ENCODE results near the gene CCN2. TPM values are rescaled to one million over a fixed set of nuclear protein-coding genes. Genes with fewer than 3 reads are reported as not detected.

The CCN2 gene
- polyA plus RNA-seq, 2 donors, result 13.4 to 15.9 TPM

- Histone ChIP-seq H3K4me1 (ENCODE audit: control insufficient read depth in 2 of 2, insufficient read depth in 2 of 2, low read length in 1 of 2) (peaks cover 5 to 8% of the 10 kb centered on the region in 2 donors), H3K9me3 (ENCODE audit: control insufficient read depth in 2 of 2, insufficient read depth in 1 of 2, low read depth in 1 of 2, low read length in 1 of 2) (no peaks in the 10 kb centered on the region), H3K27ac (ENCODE audit: low read depth in 2 of 2, low read length in 1 of 2) (no peak overlapping the region), H3K36me3 (ENCODE audit: control insufficient read depth in 2 of 2, insufficient read depth in 2 of 2, low read length in 1 of 2) (no peaks in the 10 kb centered on the region), H3K27me3 (ENCODE audit: control insufficient read depth in 1 of 2, insufficient read depth in 2 of 2, low read length in 2 of 2) (no peaks in the 10 kb centered on the region), H3K4me3 (ENCODE audit: low read depth in 1 of 2, low read length in 2 of 2) (no peak overlapping the region)
- 62 to 69% methylated on average over 6 of the region's 6 CpGs for WGBS, 2 donors
These were observed 3.9 kb downstream of the CCN2 start for GRCh38 chr6:131946992-131947955.

- no peaks in the 10 kb centered on the region for H3K9me3 ChIP-seq (ENCODE audit: control insufficient read depth in 2 of 2, insufficient read depth in 1 of 2, low read depth in 1 of 2, low read length in 1 of 2)
- H3K36me3 ChIP-seq (ENCODE audit: control insufficient read depth in 2 of 2, insufficient read depth in 2 of 2, low read length in 1 of 2), result no peaks in the 10 kb centered on the region
- H3K4me3 ChIP-seq (ENCODE audit: low read depth in 1 of 2, low read length in 2 of 2), result no peak overlapping the region
- H3K27ac ChIP-seq (ENCODE audit: low read depth in 2 of 2, low read length in 1 of 2), result no peak overlapping the region
- H3K4me1 ChIP-seq (ENCODE audit: control insufficient read depth in 2 of 2, insufficient read depth in 2 of 2, low read length in 1 of 2), result peaks cover 5 to 8% of the 10 kb centered on the region in 2 donors
- 85 to 87% methylated on average over 5 of the region's 5 CpGs for whole genome bisulfite sequencing, 2 donors
- H3K27me3 ChIP-seq (ENCODE audit: control insufficient read depth in 1 of 2, insufficient read depth in 2 of 2, low read length in 2 of 2), result no peaks in the 10 kb centered on the region
These were observed 4.7 kb downstream of the CCN2 start for GRCh38 chr6:131946404-131946991.

GRCh38 chr6:131945971-131946370 is 5.2 kb downstream of the CCN2 start:
- Histone ChIP-seq H3K27me3 (ENCODE audit: control insufficient read depth in 1 of 2, insufficient read depth in 2 of 2, low read length in 2 of 2) (no peaks in the 10 kb centered on the region), H3K9me3 (ENCODE audit: control insufficient read depth in 2 of 2, insufficient read depth in 1 of 2, low read depth in 1 of 2, low read length in 1 of 2) (no peaks in the 10 kb centered on the region), H3K4me1 (ENCODE audit: control insufficient read depth in 2 of 2, insufficient read depth in 2 of 2, low read length in 1 of 2) (peaks cover 5 to 6% of the 10 kb centered on the region in 2 donors), H3K4me3 (ENCODE audit: low read depth in 1 of 2, low read length in 2 of 2) (no peak overlapping the region), H3K36me3 (ENCODE audit: control insufficient read depth in 2 of 2, insufficient read depth in 2 of 2, low read length in 1 of 2) (no peaks in the 10 kb centered on the region), H3K27ac (ENCODE audit: low read depth in 2 of 2, low read length in 1 of 2) (no peak overlapping the region)
- 96 to 97% methylated on average over 1 of the region's 1 CpG for WGBS, 2 donors

- H3K27ac ChIP-seq (ENCODE audit: low read depth in 2 of 2, low read length in 1 of 2), result peak overlapping the region in 1 of 2 donors; percentile 0
These were observed 13.2 kb downstream of the CCN2 start for GRCh38 chr6:131937703-131938631.

DNA sequence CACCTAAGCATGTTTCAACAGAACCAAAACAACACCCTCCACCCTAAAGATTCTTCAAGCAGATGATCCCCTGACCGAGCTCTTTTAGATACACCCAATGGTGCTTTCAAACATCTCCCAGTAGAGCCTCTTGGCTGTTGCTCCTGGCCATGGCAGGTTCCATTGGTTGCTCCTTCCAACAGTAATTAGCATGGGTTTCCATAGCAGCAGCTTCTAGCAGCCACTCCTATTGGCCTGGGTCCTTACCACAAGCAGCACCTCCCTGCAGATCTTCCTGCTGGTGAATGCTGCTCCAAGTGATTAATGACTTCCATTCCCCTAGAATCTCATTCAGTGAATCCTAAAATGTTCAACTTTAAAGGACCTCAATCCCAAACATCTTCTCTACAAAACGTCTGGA is 13.9 kb downstream of the CCN2 start:
- no peak overlapping the region for H3K27ac ChIP-seq (ENCODE audit: low read depth in 2 of 2, low read length in 1 of 2)
- no peaks in the 10 kb centered on the region for H3K9me3 ChIP-seq (ENCODE audit: control insufficient read depth in 2 of 2, insufficient read depth in 1 of 2, low read depth in 1 of 2, low read length in 1 of 2)
- H3K36me3 ChIP-seq (ENCODE audit: control insufficient read depth in 2 of 2, insufficient read depth in 2 of 2, low read length in 1 of 2), result no peaks in the 10 kb centered on the region
- H3K27me3 ChIP-seq (ENCODE audit: control insufficient read depth in 1 of 2, insufficient read depth in 2 of 2, low read length in 2 of 2), result no peaks in the 10 kb centered on the region
- H3K4me1 ChIP-seq (ENCODE audit: control insufficient read depth in 2 of 2, insufficient read depth in 2 of 2, low read length in 1 of 2), result no peaks in the 10 kb centered on the region
- WGBS, 2 donors, result 27 to 39% methylated on average over 2 of the region's 2 CpGs
- no peak overlapping the region for H3K4me3 ChIP-seq (ENCODE audit: low read depth in 1 of 2, low read length in 2 of 2)

More at GRCh38 chr6:131937703-131938631, 13.2 kb downstream of the CCN2 start:
- 72 to 75% methylated on average over 8 of the region's 8 CpGs for WGBS, 2 donors
- Histone ChIP-seq H3K36me3 (ENCODE audit: control insufficient read depth in 2 of 2, insufficient read depth in 2 of 2, low read length in 1 of 2) (no peaks in the 10 kb centered on the region), H3K4me3 (ENCODE audit: low read depth in 1 of 2, low read length in 2 of 2) (no peak overlapping the region), H3K27me3 (ENCODE audit: control insufficient read depth in 1 of 2, insufficient read depth in 2 of 2, low read length in 2 of 2) (no peaks in the 10 kb centered on the region), H3K4me1 (ENCODE audit: control insufficient read depth in 2 of 2, insufficient read depth in 2 of 2, low read length in 1 of 2) (no peaks in the 10 kb centered on the region), H3K9me3 (ENCODE audit: control insufficient read depth in 2 of 2, insufficient read depth in 1 of 2, low read depth in 1 of 2, low read length in 1 of 2) (no peaks in the 10 kb centered on the region)

- Histone ChIP-seq H3K27me3 (ENCODE audit: control insufficient read depth in 1 of 2, insufficient read depth in 2 of 2, low read length in 2 of 2) (no peaks in the 10 kb centered on the region), H3K4me3 (ENCODE audit: low read depth in 1 of 2, low read length in 2 of 2) (no peak overlapping the region), H3K27ac (ENCODE audit: low read depth in 2 of 2, low read length in 1 of 2) (no peak overlapping the region), H3K36me3 (ENCODE audit: control insufficient read depth in 2 of 2, insufficient read depth in 2 of 2, low read length in 1 of 2) (no peaks in the 10 kb centered on the region), H3K4me1 (ENCODE audit: control insufficient read depth in 2 of 2, insufficient read depth in 2 of 2, low read length in 1 of 2) (no peaks in the 10 kb centered on the region), H3K9me3 (ENCODE audit: control insufficient read depth in 2 of 2, insufficient read depth in 1 of 2, low read depth in 1 of 2, low read length in 1 of 2) (no peaks in the 10 kb centered on the region)
- 83 to 88% methylated on average over 4 of the region's 4 CpGs for WGBS, 2 donors
These were observed 15.0 kb downstream of the CCN2 start for GRCh38 chr6:131936156-131936555.

GRCh38 chr6:131931063-131931750 is 20.0 kb downstream of the CCN2 start:
- WGBS, 2 donors, result 49 to 66% methylated on average over 2 of the region's 2 CpGs
- Histone ChIP-seq H3K4me1 (ENCODE audit: control insufficient read depth in 2 of 2, insufficient read depth in 2 of 2, low read length in 1 of 2) (no peaks in the 10 kb centered on the region), H3K9me3 (ENCODE audit: control insufficient read depth in 2 of 2, insufficient read depth in 1 of 2, low read depth in 1 of 2, low read length in 1 of 2) (no peaks in the 10 kb centered on the region), H3K27ac (ENCODE audit: low read depth in 2 of 2, low read length in 1 of 2) (no peak overlapping the region), H3K4me3 (ENCODE audit: low read depth in 1 of 2, low read length in 2 of 2) (no peak overlapping the region), H3K36me3 (ENCODE audit: control insufficient read depth in 2 of 2, insufficient read depth in 2 of 2, low read length in 1 of 2) (no peaks in the 10 kb centered on the region), H3K27me3 (ENCODE audit: control insufficient read depth in 1 of 2, insufficient read depth in 2 of 2, low read length in 2 of 2) (no peaks in the 10 kb centered on the region)

- no peaks in the 10 kb centered on the region for H3K4me1 ChIP-seq (ENCODE audit: control insufficient read depth in 2 of 2, insufficient read depth in 2 of 2, low read length in 1 of 2)
- no peaks in the 10 kb centered on the region for H3K27me3 ChIP-seq (ENCODE audit: control insufficient read depth in 1 of 2, insufficient read depth in 2 of 2, low read length in 2 of 2)
- no peaks in the 10 kb centered on the region for H3K9me3 ChIP-seq (ENCODE audit: control insufficient read depth in 2 of 2, insufficient read depth in 1 of 2, low read depth in 1 of 2, low read length in 1 of 2)
- 86% methylated on average over 1 of the region's 1 CpG for WGBS, 2 donors
- no peak overlapping the region for H3K27ac ChIP-seq (ENCODE audit: low read depth in 2 of 2, low read length in 1 of 2)
- no peak overlapping the region for H3K4me3 ChIP-seq (ENCODE audit: low read depth in 1 of 2, low read length in 2 of 2)
- H3K36me3 ChIP-seq (ENCODE audit: control insufficient read depth in 2 of 2, insufficient read depth in 2 of 2, low read length in 1 of 2), result no peaks in the 10 kb centered on the region
These were observed 21.2 kb downstream of the CCN2 start for GRCh38 chr6:131929976-131930375.

DNA sequence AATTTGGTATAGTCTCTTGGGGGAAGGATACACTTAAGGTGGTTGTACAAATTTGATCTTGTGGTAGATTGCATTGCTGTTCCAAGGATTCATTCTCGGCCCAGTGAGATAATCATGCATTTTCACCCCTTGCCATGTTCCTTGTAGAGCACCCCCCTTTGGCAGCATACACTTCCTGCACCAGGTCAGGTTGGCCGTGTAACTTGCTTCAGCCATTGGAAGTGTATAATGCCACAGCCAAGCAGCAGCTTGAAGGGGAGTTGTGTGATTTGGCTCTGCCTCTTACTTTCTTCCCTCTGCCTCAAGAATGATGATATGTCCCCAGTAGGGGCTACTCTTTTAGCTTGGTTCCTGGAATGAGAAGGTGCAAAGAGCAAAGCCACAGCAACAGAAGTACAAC is 21.9 kb downstream of the CCN2 start:
- 75 to 83% methylated on average over 2 of the region's 2 CpGs for WGBS, 2 donors
- no peak overlapping the region for H3K4me3 ChIP-seq (ENCODE audit: low read depth in 1 of 2, low read length in 2 of 2)

More for the DNA sequence above, 21.9 kb downstream of the CCN2 start:
- Histone ChIP-seq H3K4me1 (ENCODE audit: control insufficient read depth in 2 of 2, insufficient read depth in 2 of 2, low read length in 1 of 2) (no peaks in the 10 kb centered on the region), H3K27me3 (ENCODE audit: control insufficient read depth in 1 of 2, insufficient read depth in 2 of 2, low read length in 2 of 2) (no peaks in the 10 kb centered on the region), H3K27ac (ENCODE audit: low read depth in 2 of 2, low read length in 1 of 2) (no peak overlapping the region), H3K9me3 (ENCODE audit: control insufficient read depth in 2 of 2, insufficient read depth in 1 of 2, low read depth in 1 of 2, low read length in 1 of 2) (no peaks in the 10 kb centered on the region), H3K36me3 (ENCODE audit: control insufficient read depth in 2 of 2, insufficient read depth in 2 of 2, low read length in 1 of 2) (no peaks in the 10 kb centered on the region)

Data from esophagus (tissue), 2 donors.